Effector CD8-positive, alpha-beta T cell (primary cell): ENCODE data around the gene NTHL1.
"Not testable (repeated sequence)": the region's sequence is repeated elsewhere in the genome, so short reads cannot be mapped to it uniquely, and the experiment has no call there.

Experiments used
- DNase-seq: peaks from one replicate; lab custom pipeline; 2025; lab: John Stamatoyannopoulos, UW

Gene NTHL1

DNA sequence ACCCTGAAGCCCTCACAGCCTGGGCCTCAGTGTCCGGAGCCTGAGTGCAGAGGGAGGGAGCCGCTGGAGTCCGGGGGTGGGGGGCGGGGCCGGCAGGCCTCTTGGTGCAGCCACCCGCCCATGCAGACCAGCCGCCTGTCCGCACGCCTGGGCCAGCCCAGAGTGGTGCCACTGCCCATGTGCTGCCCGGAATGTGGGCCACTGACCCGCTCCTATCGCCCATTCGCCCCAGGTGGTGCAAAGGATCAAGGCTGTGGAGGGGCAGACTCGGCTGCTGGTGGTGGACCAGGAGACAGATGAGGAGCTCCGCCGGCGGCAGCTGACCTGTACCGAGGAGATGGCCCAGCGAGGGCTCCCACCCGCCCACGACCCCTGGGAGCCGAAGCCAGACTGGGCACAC lies 18.3 kb downstream of the NTHL1 start:
- DNase-seq: no peak

DNA sequence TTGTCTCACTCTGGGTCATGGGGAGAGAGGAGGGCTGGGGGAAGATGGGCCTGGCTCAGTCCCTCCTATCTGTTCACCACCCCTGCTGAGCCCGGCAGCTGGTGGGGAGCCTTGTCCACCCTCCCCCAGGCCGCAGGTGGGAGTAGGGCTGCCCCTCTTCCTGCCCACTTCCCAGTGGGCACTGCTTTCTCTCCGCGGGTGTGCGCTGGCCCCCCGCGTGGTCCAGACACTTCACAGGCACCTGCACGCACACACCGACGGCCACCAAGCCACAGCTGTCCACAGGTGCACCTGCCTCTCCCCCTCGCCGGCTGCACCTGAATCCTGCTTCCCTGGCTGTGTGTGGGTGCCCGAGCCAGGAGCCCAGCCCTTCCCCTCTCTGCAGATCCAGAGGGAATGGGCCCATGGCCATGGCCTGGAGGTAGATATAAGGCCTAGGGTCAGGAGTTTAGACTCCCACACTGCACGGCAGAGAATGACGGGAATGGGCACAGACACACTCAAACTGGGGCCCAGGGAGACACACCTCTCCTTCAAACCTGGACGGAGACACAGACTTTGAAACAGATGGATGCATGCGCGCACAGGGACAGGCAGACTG lies 18.9 kb downstream of the NTHL1 start:
- DNase-seq: no peak

DNA sequence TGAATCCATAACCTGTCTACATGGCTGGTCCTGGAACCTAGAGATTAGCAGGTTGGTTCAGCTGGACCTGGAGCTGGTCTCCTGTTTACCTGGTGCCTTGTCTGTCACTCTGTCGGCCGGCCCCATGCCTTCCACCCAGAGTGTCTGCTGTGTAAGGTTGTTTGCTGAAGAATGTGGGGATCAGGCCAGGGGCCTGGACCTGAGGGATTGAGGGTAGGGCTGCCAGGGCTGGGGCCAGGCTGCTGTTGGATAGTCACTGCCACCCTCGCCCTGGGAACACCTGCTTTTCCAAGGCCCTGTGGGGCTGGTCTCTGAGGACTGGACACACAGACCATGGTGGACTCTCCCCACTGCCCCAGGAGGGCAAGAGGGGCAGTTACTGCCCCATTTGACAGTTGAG lies 19.5 kb downstream of the NTHL1 start:
- no peak for DNase-seq

DNA sequence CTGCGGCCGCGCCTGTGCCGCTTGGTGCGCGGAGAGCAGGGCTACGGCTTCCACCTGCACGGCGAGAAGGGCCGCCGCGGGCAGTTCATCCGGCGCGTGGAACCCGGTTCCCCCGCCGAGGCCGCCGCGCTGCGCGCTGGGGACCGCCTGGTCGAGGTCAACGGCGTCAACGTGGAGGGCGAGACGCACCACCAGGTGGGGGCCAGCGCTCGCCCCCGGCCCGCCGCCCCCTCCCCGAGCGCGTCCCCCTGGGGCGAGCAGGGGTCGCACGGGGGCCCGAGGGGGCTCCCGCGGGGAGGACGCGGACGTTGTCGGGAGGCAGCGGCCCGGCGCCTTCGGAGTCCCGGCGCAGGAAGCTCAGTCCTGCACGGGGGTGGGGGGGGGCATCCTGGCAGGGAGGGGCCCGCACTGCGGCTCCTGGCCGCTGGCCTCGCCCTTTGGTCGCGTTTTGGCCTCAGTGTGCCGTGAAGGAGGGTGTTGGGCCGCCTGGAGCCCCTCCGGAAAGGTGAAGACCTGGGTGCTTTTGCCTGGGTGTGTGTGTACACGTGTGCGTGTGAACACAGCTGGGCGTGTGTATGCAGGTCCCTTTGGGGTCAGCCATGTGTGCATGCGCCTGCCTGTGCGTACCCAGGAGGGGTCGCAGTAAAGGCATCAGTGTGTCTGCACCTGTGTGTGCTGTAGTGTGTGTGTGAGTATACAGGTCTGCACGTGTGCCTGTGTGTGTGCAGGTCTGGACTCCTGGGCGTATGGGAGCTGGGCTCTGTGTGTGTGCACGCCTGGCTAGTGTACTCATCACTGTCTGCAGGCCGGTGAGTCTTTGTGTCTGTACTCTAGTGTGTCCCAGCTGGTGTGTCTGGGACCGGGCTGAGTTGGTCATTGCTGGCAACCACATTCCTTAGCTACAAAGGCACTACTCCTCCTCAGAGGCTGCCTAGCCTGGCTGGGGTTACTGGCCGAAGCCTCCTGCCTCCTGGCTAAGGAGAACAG lies 20.3 kb downstream of the NTHL1 start:
- no peak for DNase-seq

DNA sequence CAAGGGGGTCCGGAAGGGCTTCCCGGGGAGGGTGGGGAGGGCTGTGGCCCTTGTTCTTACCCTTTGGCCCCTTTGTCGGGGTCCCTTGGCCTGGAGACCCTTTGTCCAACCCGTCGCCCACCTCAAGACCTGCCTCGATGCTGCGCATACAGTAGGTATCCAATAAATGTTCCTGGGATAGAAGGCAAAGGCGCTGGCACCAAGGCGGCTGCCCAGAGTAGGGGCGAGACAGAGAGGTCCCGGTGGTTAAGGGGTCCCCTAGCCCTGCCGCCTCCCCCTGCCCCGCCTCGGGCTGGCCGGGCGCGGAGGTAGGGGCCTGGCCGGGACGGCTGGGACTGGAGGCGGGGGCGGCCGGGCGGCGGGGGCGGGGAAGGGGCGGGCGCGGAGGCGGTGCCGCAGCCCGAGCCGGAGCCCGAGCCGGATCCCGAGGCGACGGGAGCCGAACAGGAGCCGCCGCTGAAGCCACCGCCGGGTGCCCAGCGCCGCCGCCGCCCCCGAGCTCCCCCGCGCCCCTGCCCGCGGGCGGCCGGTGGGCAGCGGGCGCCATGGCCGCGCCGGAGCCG lies 21.1 kb downstream of the NTHL1 start, which contains the start of gene NHERF2:
Gene NHERF2 (plus strand): TSS at position 442 of the 563 bp plus-strand sequence. CDS start 104 bp downstream, at position 546.
- DNase-seq: no peak

DNA sequence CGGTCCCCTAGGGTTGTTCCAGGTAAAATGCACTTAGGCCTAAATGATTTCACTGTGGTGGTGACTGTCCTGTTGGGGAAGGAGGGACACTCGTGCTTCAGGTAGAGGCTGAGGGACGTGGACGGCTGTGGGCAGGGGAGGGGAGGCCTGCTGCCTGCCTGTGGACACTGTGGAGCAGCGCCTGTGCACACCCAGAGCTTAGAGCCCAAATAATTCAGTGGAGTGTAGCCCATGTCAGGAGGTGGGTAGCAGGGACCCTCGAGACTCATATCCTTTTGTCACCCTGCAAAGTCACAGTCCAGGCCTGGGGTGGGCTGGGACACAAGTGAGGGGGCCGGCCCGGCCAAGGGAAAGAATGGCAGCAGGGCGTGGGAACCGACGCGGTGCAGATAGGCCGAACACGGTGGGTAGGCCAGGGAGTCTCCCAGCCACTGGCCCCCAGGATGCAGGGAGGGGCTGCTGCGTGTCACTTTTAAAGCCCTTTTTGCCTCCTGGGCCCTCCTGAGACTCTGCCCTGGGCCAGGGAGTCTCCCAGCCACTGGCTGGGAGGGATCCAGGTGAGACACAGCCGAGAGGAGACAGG lies 21.7 kb downstream of the NTHL1 start:
- DNase-seq: no peak

DNA sequence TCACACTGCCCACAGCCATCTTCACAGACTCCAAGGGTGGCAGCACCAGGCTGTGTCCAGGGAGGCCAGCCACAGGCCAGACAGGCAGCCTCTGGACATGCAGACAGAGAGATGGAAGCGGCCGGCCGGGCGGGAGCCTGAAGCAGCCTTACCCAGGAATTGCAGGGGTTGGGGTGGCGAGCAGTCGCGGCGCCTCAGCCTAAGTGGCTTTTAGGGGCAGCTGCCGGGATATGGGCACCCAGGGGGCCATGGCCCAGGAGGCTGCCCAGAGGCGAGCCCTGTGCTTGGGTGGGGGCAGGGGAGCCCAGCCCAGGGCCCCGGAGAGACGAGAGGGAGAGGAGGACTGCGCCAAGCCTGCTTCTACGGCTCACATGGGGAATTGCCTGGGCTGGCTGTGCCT lies 22.4 kb downstream of the NTHL1 start:
- DNase-seq: no peak

DNA sequence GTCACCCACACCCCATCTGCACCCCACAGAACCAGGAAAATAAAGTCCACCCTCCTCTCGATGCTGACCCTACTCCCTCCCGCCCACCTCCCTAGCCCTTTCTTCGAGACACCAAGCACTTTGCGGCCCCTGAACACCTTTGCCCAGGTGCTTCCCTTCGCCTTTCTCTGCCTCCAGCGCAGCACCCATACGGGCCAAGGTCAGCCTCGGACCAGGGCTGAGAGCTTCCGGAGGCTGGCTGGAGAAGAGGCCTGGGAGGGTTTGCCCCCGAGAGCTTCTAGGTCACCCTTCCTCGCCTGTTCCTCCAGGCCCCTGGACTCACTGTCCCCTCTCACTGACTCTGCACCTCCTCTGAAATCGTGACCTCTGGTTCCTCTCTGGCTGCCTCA lies 23.6 kb downstream of the NTHL1 start:
- DNase-seq: no peak

DNA sequence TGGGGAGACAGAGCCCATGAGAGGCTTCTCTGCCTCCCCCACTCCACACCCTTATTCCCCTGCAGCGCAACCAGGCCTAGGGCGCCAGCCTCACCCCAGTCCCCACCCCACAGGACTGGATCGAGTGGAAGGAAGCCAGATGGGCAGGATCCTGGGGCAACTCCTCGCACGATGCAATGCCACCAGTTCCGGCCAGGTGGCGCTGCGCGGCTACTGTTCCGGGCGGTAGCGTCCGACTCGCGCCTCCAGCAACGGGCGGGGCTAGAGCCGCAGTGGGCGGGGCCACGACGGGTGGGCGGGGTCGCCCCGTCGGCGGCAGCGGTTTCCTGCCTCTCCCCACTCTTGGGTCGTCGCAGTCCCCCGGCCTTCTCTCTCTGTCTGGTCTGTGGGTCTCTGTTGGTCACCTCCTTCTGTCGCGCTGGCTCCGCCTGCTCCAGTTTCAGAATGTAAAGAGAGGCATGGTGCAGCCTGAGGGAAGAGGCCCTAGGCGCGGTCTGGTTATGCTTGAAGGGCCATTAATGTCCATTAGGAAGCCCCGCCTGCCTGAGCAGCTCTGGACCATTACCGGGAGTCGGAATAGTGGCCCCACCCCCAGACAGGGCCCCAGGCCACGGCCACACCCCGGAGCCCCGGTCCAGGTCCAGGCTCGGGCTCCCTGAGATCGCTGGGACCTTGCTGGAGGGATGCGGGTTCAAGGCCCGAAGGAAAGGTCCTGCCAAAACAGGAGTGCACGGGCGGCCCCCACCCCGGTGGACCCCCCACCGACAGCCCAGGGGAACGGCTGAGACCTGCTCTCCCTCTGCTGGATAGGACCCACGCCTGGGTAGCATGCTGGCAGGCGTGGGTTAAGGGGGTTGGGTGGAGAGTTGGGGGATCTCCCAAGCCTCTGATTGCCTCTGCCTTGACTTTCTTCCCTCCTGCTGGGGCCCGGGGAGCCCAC lies 24.3 kb downstream of the NTHL1 start:
- peak; percentile 95 for DNase-seq

DNA sequence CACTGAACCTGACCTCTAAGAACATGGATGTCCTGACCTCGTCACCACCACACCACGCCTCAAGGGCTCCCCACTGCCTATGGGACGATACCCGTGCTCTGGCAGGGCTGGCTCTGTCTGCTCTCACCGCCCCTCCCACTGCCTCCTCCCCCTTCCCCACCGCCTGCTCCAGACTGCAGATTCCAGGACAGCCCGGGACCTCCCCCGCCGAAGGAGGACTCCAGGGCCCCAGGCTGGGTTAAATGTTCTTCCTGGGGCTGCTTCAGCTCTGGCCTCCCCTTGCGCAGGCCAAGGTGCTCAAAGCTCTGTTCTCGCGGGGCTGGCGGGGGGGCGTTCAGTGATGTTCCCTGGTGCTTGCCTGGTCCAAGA lies 24.9 kb downstream of the NTHL1 start:
- no peak for DNase-seq

DNA sequence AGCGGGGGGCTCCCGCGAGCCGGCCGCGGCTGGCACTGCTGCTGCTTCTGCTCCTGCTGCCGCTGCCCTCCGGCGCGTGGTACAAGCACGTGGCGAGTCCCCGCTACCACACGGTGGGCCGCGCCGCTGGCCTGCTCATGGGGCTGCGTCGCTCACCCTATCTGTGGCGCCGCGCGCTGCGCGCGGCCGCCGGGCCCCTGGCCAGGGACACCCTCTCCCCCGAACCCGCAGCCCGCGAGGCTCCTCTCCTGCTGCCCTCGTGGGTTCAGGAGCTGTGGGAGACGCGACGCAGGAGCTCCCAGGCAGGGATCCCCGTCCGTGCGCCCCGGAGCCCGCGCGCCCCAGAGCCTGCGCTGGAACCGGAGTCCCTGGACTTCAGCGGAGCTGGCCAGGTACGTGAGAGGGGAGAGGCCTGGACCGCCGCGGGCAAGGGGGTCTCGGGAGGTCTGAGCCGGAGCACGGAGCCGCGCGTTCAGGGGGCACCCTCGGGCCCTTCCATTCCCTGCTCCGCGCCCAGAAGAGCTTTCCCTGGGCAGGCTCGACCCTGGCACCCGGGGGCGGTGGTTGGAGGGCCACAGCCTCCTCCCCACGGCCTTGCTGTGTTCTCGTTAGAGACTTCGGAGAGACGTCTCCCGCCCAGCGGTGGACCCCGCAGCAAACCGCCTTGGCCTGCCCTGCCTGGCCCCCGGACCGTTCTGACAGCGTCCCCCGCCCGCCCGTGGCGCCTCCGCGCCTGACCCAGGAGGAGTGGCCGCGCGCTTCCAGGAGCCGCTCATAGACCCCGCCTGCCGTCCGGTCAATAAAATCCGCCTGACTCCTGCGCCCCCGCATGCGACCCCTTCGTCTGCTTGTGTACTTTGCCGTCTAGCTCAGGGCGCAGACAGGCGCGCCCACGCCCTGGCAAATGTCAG lies 27.5 kb downstream of the NTHL1 start:
- no peak for DNase-seq

DNA sequence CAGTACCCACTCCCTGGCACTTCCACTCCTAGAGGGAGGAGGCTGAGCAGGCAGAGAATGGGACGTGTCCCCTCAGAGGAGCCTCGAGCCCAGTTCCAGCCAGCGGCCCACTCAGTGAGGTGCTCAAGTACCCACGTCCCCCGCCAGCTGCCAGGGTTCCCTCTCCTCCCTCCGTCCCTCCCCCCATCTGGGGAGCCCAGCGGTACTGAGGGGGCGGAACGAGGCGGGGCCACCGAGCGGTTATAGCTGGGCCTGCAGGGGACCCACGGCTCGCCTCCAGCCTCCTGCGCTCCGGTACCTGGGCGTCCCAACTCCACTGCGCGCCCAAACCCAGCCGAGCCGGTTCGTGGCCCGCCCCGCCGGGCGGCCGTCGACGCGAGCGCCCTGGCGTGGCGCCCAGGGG lies 28.1 kb downstream of the NTHL1 start, which contains the start of gene NPW:
Gene NPW (plus strand): TSS at position 268 of the 403 bp plus-strand sequence.
- DNase-seq: no peak

DNA sequence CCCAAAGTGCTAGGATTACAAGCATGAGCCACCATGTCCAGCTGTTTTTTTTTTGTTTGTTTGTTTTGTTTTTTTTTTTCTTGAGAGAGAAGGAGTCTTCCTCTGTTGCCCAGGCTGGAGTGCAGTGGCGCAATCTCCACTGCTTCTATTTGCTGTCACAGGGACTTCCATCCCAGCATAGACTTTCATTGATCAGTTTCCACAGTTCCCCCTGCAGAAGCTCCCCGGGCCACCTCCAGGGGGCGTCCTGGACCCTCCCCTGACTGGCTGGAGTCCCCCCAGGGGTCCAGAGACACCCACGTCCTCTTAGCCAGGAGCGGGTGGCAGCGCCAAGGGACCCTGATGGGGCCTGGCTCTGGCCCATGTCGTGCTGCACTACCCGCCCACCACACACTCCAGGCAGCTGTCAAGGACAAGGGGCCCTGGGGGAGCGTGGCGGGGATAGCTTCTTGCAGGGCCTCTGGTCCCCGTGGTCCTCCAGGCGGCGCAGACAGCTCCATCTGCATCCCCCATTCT lies 31.2 kb downstream of the NTHL1 start:
- DNase-seq: no peak

DNA sequence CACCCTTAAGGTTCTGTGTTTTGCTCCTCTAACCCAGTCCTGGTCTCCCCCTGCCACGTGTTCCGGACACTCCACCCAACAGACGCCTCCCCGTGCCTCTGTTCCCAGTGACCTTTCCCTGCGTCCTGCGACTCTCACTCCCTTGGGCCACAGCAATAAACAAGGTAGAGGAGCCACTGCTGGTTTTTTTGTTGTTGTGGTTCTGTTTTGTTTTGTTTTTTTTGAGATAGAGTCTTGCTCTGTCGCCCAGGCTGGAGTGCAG lies 31.8 kb downstream of the NTHL1 start:
- DNase-seq: no peak

DNA sequence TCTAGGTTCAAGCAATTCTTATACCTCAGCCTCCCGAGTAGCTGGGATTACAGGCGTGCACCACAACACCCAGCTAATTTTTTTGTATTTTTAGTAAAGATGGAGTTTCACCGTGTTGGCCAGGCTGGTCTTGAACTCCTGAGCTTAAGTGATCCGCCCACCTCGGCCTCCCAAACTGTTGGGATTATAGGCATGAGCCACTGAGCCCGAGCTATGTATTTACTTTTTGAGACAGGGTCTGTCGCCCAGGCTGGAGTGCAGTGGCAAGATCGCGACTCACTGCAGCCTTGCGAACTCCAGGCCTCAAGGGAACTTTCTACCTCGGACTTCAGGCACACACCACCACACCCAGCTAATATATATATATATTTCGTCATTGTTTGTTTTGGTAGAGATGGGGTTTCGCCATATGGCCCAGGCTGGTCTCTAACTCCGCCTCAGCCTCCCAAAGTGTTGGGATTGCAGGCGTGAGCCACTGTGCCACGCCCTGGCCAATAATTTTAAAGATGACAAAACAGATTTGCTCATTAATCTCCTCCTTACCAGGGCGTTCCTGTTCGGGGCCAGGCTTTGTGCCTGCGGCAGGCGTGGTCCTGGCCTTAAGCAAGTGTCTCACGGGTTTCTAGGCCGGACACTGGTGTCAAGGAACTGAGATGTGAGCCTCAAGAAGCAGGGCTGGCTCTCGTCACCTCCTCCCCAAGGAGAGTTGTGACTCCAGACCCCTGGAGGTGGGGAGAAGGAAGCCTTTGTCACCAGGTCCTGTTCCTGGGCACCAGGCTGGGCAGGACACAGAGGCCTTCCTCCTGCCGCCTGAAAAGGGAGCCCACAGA lies 32.3 kb downstream of the NTHL1 start:
- DNase-seq: no peak

DNA sequence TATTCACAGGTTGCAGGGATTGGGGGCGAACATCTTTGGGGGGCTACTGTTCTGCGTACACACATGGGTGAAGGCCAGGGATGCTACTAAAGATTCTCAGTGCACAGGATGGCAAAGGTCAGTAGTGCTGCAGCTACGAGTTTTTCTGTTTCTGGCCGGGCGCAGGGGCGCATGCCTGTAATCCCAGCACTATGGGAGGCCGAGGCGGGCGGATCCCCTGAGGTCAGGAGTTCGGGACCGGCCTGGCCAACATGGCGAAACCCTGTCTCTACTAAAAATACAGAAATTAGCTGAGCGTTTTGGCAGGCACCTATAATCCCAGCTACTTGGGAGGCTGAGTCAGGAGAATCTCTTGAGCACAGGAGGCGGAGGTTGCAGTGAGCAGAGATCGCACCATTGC lies 34.1 kb downstream of the NTHL1 start:
- DNase-seq: no peak

DNA sequence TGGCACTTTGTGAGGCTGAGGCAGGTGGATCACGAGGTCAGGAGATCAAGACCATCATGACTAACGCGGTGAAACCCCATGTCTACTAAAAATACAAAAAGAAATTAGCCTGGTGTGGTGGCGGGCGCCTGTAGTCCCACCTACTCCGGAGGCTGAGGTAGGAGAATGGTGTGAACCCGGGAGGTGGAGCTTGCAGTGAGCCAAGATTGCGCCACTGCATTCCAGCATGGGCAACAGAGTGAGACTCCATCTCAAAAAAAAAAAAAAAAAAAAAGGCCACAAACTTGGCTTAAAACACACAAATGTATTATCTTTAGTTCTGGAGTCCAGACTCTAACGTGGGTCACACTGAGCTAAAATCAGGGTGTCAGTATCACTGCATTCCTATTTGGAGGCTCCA lies 35.9 kb downstream of the NTHL1 start:
- DNase-seq: not testable (repeated sequence)

DNA sequence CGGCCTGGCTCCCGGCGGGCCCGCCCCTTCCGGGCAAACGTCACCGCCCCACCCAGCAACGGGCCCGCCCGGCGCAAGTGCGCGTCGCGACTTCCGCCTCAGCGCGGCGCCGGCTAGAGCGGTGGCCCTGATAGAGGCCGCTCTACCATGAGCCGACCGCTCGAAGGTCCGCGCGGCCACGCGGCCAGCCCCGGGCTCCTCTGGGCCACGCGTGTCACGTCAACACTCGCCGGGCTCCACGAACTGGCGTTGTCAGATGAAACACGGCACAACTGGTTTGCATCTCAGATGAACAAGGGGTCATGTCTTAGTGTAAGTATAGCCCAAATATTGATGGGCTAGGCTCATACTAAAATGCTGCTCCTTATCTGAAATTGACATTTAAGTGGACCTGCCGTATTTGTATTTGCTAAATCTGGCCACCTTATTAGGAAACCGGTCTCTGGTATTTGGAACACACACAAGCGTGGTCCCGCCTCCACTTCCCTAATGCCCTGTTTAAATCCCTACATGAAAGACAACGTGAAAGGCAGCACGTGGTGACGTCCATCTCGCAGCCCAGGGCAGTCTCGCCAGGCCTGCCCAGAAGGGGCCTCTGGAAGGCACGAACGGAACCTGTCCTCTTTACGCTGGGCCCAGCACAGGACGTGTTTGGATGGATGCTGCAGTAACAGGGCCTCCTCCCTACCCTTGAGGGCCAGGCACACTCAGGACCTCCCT lies 37.7 kb downstream of the NTHL1 start, which contains the start of gene ZNF598:
Gene ZNF598 (minus strand): TSS at position 31 of the 720 bp plus-strand sequence.
- DNase-seq: peak; percentile 57
